Spleen (tissue), 7 donors: ENCODE data around the gene YES1.

Experiments used
- POLR2A ChIP-seq, 3 donors: fragments of 450-650 bp; IDR thresholded peaks; one replicate each; pipeline ENCODE4 v1.5.1; 2017; ENCODE audit warnings: antibody characterized with exemption in 3 of 3, mild to moderate bottlenecking in 1 of 3
- TF ChIP-seq, protein P1 (sequence below), 11 experiments: fragments of 200-600 bp in 7 of 11; fragments of 450-650 bp in 4 of 11; sonication (generic) in 4 of 11; IDR thresholded peaks in 8 of 11; conservative IDR thresholded peaks in 3 of 11; 1 replicate in 7 of 11; 2 replicates in 4 of 11; pipeline versions ENCODE4 v1.4.0 to v1.8.0; 2016 to 2021; ENCODE audit warnings: antibody characterized with exemption in 11 of 11, inconsistent platforms in 4 of 11, mild to moderate bottlenecking in 1 of 11
- donor health status: DM: no; HTN: no; CAD: no; lungs with moderate emphysema.
- donor health status: DM: no; HTN: no; CAD: no.
- donor health status: DM: no; HTN: no; CAD: no.

GRCh38 chr18:697012-697411 is 115.0 kb downstream of the YES1 start:
- TF ChIP-seq, protein P1, sequence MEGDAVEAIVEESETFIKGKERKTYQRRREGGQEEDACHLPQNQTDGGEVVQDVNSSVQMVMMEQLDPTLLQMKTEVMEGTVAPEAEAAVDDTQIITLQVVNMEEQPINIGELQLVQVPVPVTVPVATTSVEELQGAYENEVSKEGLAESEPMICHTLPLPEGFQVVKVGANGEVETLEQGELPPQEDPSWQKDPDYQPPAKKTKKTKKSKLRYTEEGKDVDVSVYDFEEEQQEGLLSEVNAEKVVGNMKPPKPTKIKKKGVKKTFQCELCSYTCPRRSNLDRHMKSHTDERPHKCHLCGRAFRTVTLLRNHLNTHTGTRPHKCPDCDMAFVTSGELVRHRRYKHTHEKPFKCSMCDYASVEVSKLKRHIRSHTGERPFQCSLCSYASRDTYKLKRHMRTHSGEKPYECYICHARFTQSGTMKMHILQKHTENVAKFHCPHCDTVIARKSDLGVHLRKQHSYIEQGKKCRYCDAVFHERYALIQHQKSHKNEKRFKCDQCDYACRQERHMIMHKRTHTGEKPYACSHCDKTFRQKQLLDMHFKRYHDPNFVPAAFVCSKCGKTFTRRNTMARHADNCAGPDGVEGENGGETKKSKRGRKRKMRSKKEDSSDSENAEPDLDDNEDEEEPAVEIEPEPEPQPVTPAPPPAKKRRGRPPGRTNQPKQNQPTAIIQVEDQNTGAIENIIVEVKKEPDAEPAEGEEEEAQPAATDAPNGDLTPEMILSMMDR (IDR thresholded peaks at IDR 0.05 in 8 of 11, conservative IDR thresholded peaks at IDR 0.05 in 3 of 11), result no peak
- no peak for TF ChIP-seq POLR2A (IDR thresholded peaks at IDR 0.05)
